Spleen (tissue), 11 donors: ENCODE measurements around the gene IGHMBP2. TPM values are rescaled to one million over a fixed set of nuclear protein-coding genes. Genes with fewer than 3 reads are reported as not detected.

Experiments used
- DNase-seq: peaks from one replicate; pipeline ENCODE4 v3.0.0-alpha.2; 2020
- H3K27ac ChIP-seq, 8 donors: fragments of 200-600 bp; sonication (generic) in 7 of 8; 1 replicate in 4 of 8; 2 replicates in 4 of 8; pipeline versions ENCODE4 v1.5.0 to v1.8.0; 2016 to 2021; ENCODE audit warnings: inconsistent platforms in 4 of 8, mild to moderate bottlenecking in 4 of 8, moderate library complexity in 1 of 8
- H3K27me3 ChIP-seq, 7 donors: fragments of 200-600 bp; sonication (generic) in 6 of 7; replicated peaks in 1 of 7; 1 replicate in 4 of 7; 2 replicates in 3 of 7; pipeline versions ENCODE4 v1.5.0 to v1.8.0; 2016 to 2021; ENCODE audit warnings: inconsistent platforms in 3 of 7, mild to moderate bottlenecking in 1 of 7
- H3K36me3 ChIP-seq, 6 donors: fragments of 200-600 bp; sonication (generic) in 5 of 6; 1 replicate in 4 of 6; 2 replicates in 2 of 6; pipeline versions ENCODE4 v1.5.0 to v1.8.0; 2016 to 2021; ENCODE audit warnings: inconsistent platforms in 2 of 6
- H3K4me1 ChIP-seq, 6 donors: fragments of 200-600 bp; sonication (generic) in 5 of 6; 1 replicate in 3 of 6; 2 replicates in 3 of 6; pipeline versions ENCODE4 v1.5.0 to v1.8.0; 2016 to 2021; ENCODE audit warnings: inconsistent platforms in 3 of 6
- H3K4me3 ChIP-seq, 8 donors: fragments of 200-600 bp; sonication (generic) in 7 of 8; 1 replicate in 4 of 8; 2 replicates in 4 of 8; pipeline versions ENCODE4 v1.5.0 to v1.8.0; 2016 to 2021; ENCODE audit warnings: inconsistent platforms in 4 of 8, mild to moderate bottlenecking in 4 of 8, moderate library complexity in 2 of 8
- H3K9me3 ChIP-seq, 8 donors: fragments of 200-600 bp; sonication (generic) in 7 of 8; 1 replicate in 4 of 8; 2 replicates in 4 of 8; pipeline versions ENCODE4 v1.5.0 to v1.8.0; 2016 to 2021; ENCODE audit warnings: inconsistent platforms in 4 of 8
- POLR2A ChIP-seq, 3 donors: fragments of 450-650 bp; IDR thresholded peaks; one replicate each; pipeline ENCODE4 v1.5.1; 2017; ENCODE audit warnings: antibody characterized with exemption in 3 of 3, mild to moderate bottlenecking in 1 of 3
- POLR2AphosphoS5 ChIP-seq, 3 donors: sonication (generic); formaldehyde crosslinking; IDR thresholded peaks; one replicate each; pipeline ENCODE4 v1.5.1; 2017; ENCODE audit warnings: antibody characterized with exemption in 3 of 3
- WGBS, 5 donors: extraction: QIAGEN DNeasy Blood & Tissue Kit in 3 of 5; methylation state at CpG; one replicate each; pipeline versions ENCODE4 v1.1.5 to v1.1.7; 2013 to 2018; 5-methylcytosine and 5-hydroxymethylcytosine counted together
- intact Hi-C: fragments of 100-400 bp; cut with DNase I; formaldehyde crosslinking; loops from one replicate; pipeline ENCODE4 v1.15.0; 2023; ENCODE audit warnings: low total_unique reads
- polyA plus RNA-seq, 3 donors: library from polyadenylated mRNA; stranded (reverse); fragments of 200-250 nt; gene quantifications; one replicate each; pipeline ENCODE4 v1.2.1, GENCODE V29; 2013
- total RNA-seq, 7 donors: library from RNA; depleted of rRNA in 3 of 7; stranded (reverse); fragments of >200 nt in 3 of 7; fragmentation: NEBNext Ultra II Directional in 4 of 7; extraction: Animal tissue kit (Norgen Biotek cat#: 25700) in 4 of 7; gene quantifications; one replicate each; pipeline versions ENCODE4 v1.1.0 to v1.2.1, GENCODE V29; 2016 to 2021
- TF ChIP-seq, protein P1 (sequence below), 11 experiments: fragments of 200-600 bp in 7 of 11; fragments of 450-650 bp in 4 of 11; sonication (generic) in 4 of 11; IDR thresholded peaks in 8 of 11; conservative IDR thresholded peaks in 3 of 11; 1 replicate in 7 of 11; 2 replicates in 4 of 11; pipeline versions ENCODE4 v1.4.0 to v1.8.0; 2016 to 2021; ENCODE audit warnings: antibody characterized with exemption in 11 of 11, inconsistent platforms in 4 of 11, mild to moderate bottlenecking in 1 of 11
- donor health status: healthy with polysubstance abuse.
- donor health status: DM: no; HTN: no; CAD: no; lungs with moderate emphysema.
- donor health status: DM: no; HTN: no; CAD: no.
- donor health status: Bipolar disorder and iron deficiency.
- donor health status: healthy.
- donor health status: DM: no; HTN: no; CAD: no.
- donor health status: DM: yes; HTN: yes; CAD: no.

The IGHMBP2 gene
- total and polyA plus RNA-seq, 10 donors = 8.2 to 31.6 (median 24.6) TPM

GRCh38 chr11:68929135-68929534 lies 25.4 kb downstream of the IGHMBP2 start:
- TF ChIP-seq POLR2AphosphoS5 (IDR thresholded peaks at IDR 0.05) (no peak), POLR2A (IDR thresholded peaks at IDR 0.05) (no peak)
- TF ChIP-seq, protein P1, sequence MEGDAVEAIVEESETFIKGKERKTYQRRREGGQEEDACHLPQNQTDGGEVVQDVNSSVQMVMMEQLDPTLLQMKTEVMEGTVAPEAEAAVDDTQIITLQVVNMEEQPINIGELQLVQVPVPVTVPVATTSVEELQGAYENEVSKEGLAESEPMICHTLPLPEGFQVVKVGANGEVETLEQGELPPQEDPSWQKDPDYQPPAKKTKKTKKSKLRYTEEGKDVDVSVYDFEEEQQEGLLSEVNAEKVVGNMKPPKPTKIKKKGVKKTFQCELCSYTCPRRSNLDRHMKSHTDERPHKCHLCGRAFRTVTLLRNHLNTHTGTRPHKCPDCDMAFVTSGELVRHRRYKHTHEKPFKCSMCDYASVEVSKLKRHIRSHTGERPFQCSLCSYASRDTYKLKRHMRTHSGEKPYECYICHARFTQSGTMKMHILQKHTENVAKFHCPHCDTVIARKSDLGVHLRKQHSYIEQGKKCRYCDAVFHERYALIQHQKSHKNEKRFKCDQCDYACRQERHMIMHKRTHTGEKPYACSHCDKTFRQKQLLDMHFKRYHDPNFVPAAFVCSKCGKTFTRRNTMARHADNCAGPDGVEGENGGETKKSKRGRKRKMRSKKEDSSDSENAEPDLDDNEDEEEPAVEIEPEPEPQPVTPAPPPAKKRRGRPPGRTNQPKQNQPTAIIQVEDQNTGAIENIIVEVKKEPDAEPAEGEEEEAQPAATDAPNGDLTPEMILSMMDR (IDR thresholded peaks at IDR 0.05 in 8 of 11, conservative IDR thresholded peaks at IDR 0.05 in 3 of 11) = no peak
- H3K27me3 ChIP-seq = no peaks in the 10 kb centered on the region
- peaks cover 0 to 29% (median 28%) of the 10 kb centered on the region in 8 donors for H3K9me3 ChIP-seq
- H3K4me1 ChIP-seq = peaks cover 0 to 23% (median 19%) of the 10 kb centered on the region in 6 donors
- peaks cover 9 to 100% (median 76%) of the 10 kb centered on the region in 6 donors for H3K36me3 ChIP-seq
- no peak overlapping the region for H3K4me3 ChIP-seq
- WGBS, 5 donors = 97 to 99% (median 97%) methylated on average over 20 of the region's 20 CpGs
- peak; percentile 63 for DNase-seq
- H3K27ac ChIP-seq = no peak overlapping the region
- intact Hi-C loops = no loop called here

- Histone ChIP-seq H3K4me1 (peaks cover 0 to 23% (median 19%) of the 10 kb centered on the region in 6 donors), H3K4me3 (no peak overlapping the region), H3K27ac (peak overlapping the region in 2 of 8 donors; percentile 13 to 55), H3K36me3 (peaks cover 4 to 100% (median 76%) of the 10 kb centered on the region in 6 donors), H3K27me3 (no peaks in the 10 kb centered on the region), H3K9me3 (peaks cover 0 to 21% (median 20%) of the 10 kb centered on the region in 8 donors)
- intact Hi-C loops = no loop called here
- 84 to 91% (median 89%) methylated on average over 19 to 20 of the region's 20 CpGs for WGBS, 5 donors
- TF ChIP-seq, protein P1 (IDR thresholded peaks at IDR 0.05 in 8 of 11, conservative IDR thresholded peaks at IDR 0.05 in 3 of 11) = no peak
- TF ChIP-seq POLR2AphosphoS5 (IDR thresholded peaks at IDR 0.05) (peak in 1 of 3 donors; percentile 9), POLR2A (IDR thresholded peaks at IDR 0.05) (no peak)
- DNase-seq = peak; percentile 20
These were observed 26.2 kb downstream of the IGHMBP2 start for GRCh38 chr11:68929706-68930570.

DNA sequence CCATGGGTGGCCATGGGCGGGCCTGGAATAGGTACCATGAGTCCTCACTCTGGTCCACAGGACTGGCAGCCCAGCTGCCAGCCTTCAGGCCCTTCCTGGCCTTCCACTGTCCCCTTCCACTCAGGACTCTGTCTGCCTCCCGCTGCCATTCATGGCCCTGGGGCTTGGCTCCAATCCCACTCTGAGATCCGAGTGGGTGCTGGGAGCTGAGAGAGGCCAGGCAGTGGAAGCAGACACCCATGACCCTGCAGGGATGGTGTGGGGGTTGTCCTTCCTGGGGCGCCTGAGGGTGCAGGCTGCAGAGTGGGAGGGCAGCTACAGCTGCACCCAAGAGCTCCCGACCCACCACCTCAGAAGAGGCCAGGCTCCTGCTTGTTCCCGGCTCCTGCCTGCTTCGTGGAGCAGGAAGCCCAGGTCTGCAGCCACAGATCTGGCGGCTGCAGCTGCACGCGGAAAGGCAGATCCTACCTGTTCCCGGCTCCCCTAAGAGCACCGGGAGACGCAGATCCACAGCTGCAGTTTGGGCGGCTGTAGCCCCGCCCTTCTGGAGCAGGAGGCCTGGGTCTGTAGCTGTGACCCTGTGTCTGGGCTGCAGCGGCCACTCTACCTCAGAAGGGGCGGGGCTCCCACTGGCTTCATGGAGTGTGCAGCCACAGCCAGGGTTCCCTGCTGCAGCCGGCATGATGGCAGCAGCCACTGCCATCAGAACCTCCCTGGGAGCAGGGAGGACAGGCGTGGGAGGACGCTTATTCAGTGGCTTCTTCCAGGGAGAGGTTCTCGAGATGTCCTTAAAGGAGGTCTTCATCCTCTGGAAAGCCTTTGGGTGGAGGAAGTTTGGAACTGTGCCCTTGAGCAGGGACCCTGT lies 27.5 kb downstream of the IGHMBP2 start:
- Histone ChIP-seq H3K36me3 (peaks cover 0 to 100% (median 75%) of the 10 kb centered on the region in 6 donors), H3K27me3 (no peaks in the 10 kb centered on the region), H3K4me3 (no peak overlapping the region), H3K9me3 (peaks cover 0 to 9% (median 7%) of the 10 kb centered on the region in 8 donors), H3K27ac (no peak overlapping the region), H3K4me1 (peaks cover 0 to 23% (median 19%) of the 10 kb centered on the region in 6 donors)
- intact Hi-C loops = no loop called here
- WGBS, 5 donors = 91 to 96% (median 94%) methylated on average over 12 to 21 of the region's 21 CpGs
- peak; percentile 48 for DNase-seq
- TF ChIP-seq, protein P1 (IDR thresholded peaks at IDR 0.05 in 8 of 11, conservative IDR thresholded peaks at IDR 0.05 in 3 of 11) = no peak
- TF ChIP-seq POLR2AphosphoS5 (IDR thresholded peaks at IDR 0.05) = peak in 1 of 3 donors; percentile 25
- no peak for TF ChIP-seq POLR2A (IDR thresholded peaks at IDR 0.05)
